K562 (cell line): Measurements from ENCODE around the gene KIAA0040. TPM values are rescaled to one million over a fixed set of nuclear protein-coding genes. Genes with fewer than 3 reads are reported as not detected.

Source experiments
- ARNT ChIP-seq, 2 experiments: fragments of 450-650 bp; IDR thresholded peaks; 2 replicates each; pipeline ENCODE4 v1.6.1; 2016; ENCODE audit warnings: mild to moderate bottlenecking in 1 of 2
- ATF7 ChIP-seq: fragments of 450-650 bp; IDR thresholded peaks from 2 replicates; pipeline ENCODE4 v1.7.1; 2014; ENCODE audit warnings: mild to moderate bottlenecking, moderate library complexity
- CCAR2 ChIP-seq: fragments of 200-400 bp; formaldehyde crosslinking; IDR thresholded peaks from 2 replicates; pipeline ENCODE4 v1.6.1; 2017; ENCODE audit warnings: mild to moderate bottlenecking, low read depth, low read length
- CEBPG ChIP-seq, 3 experiments: fragments of 200-800 bp in 1 of 3; sonication (Bioruptor generic) in 1 of 3; sonication (generic) in 1 of 3; formaldehyde crosslinking in 1 of 3; IDR thresholded peaks in 2 of 3; conservative IDR thresholded peaks in 1 of 3; 2 replicates each; pipeline versions ENCODE4 v1.6.1 to v1.8.0; 2016 to 2022; ENCODE audit warnings: missing compliant biosample characterization in 2 of 3, missing genetic modification characterization in 2 of 3, mild to moderate bottlenecking in 1 of 3, missing genetic modification reagents in 1 of 3
- GMEB1 ChIP-seq: fragments of 250-450 bp; sonication (Bioruptor Pico); IDR thresholded peaks from 2 replicates; pipeline ENCODE4 v1.4.0; 2020; ENCODE audit warnings: mild to moderate bottlenecking
- HCFC1 ChIP-seq: IDR thresholded peaks from 2 replicates; pipeline ENCODE4 v1.6.1; 2012; ENCODE audit warnings: low read depth, low read length, improper control_type of control experiment
- JUND ChIP-seq, 2 experiments: IDR thresholded peaks; 2 replicates in 1 of 2; 3 replicates in 1 of 2; pipeline ENCODE4 v1.6.1; 2011; ENCODE audit warnings: borderline replicate concordance in 2 of 2, low read depth in 2 of 2, low read length in 2 of 2, improper control_type of control experiment in 1 of 2, missing biosample characterization in 1 of 2, missing genetic modification characterization in 1 of 2, missing genetic modification reagents in 1 of 2
- NFE2 ChIP-seq: IDR thresholded peaks from 2 replicates; pipeline ENCODE4 v1.6.1; 2014; ENCODE audit warnings: antibody characterized with exemption, low read depth
- RREB1 ChIP-seq: fragments of 250-450 bp; sonication (Bioruptor Pico); IDR thresholded peaks from 2 replicates; pipeline ENCODE4 v1.4.0; 2020
- XRCC5 ChIP-seq: fragments of 200-400 bp; formaldehyde crosslinking; IDR thresholded peaks from 2 replicates; pipeline ENCODE4 v1.6.1; 2017; ENCODE audit warnings: low read depth, mild to moderate bottlenecking, low read length
- ZNF695 ChIP-seq: fragments of 450-650 bp; formaldehyde crosslinking; IDR thresholded peaks from 2 replicates; pipeline ENCODE4 v1.4.0; 2020; ENCODE audit warnings: mild to moderate bottlenecking, moderate library complexity
- polyA plus RNA-seq, 8 experiments: library from polyadenylated mRNA; depleted of rRNA in 4 of 8; stranded (reverse) in 5 of 8; unstranded in 3 of 8; fragments of >200 nt; fragmentation: Nextera tagmentation in 2 of 8; fragmentation: Illumina TruSeq in 1 of 8; extraction: Ambion mirVana in 2 of 8; extraction: Trizol in 1 of 8; gene quantifications; 2 replicates each; pipeline versions ENCODE4 v1.2.1 to v1.2.3, GENCODE V29; 2011 to 2014; ENCODE audit warnings: inconsistent platforms in 1 of 8, missing spikeins in 1 of 8
- total RNA-seq, 7 experiments: library from RNA; depleted of rRNA in 6 of 7; stranded (reverse); fragments of >200 nt in 6 of 7; fragmentation: Illumina TruSeq in 2 of 7; extraction: Trizol in 2 of 7; gene quantifications; 2 replicates each; pipeline versions ENCODE4 v1.2.1 to v1.2.3, GENCODE V29; 2011 to 2021; ENCODE audit warnings: low replicate concordance in 1 of 7
- TF ChIP-seq, protein P1 (sequence below): sonication (generic); formaldehyde crosslinking; IDR thresholded peaks from 2 replicates; pipeline ENCODE4 v1.8.0; 2022; ENCODE audit warnings: missing genetic modification reagents, mild to moderate bottlenecking, moderate library complexity, borderline replicate concordance

Gene KIAA0040
- total and polyA plus RNA-seq, 9 of the 15 experiments (the other 6 are each of a cell fraction or from before 2014, with no cell fraction given): 3.4 to 13.6 (median 7.1) TPM

DNA sequence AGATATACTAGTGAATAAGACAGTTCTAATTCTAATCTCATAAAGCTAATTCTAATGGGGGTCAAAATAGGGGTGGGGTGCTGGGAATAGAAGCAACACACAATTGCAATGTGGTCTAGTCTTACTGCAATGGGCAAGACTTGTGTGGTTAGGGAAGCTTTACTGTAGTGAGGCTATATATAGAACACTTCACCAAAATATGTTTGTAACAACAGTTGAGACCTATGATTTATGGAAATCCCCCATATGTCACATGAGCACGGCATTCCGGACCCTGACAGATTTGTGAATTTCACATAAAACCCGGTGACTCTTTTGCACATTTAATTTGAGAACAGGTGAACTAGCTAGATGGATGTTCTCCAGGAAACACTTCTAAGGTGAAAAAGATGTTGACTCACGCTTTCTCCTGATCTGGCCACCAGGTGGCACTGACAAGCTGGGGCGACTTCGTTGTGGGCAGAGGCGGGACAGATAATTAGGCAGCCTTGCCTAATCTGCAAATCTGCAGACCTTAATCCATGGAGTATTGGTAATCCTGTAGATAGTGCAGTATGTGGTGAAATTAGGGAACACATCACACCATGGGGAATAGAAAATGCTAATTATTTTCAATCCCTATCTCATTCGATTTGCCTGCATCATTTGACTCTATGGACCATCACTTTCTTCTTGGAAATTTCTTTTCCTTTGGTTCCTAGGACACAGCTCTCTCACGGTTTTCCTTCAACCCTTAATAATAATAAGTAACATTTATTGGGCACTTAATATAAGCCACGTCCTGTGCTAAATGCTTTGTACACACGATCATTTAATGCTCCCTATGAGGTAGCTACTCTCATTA, 37.7 kb downstream of the KIAA0040 start (continued):
- 0 out of 2 replicates have a peak, but pooled peaks have one; percentile 67 for TF ChIP-seq RREB1 (CRISPR knock-in tag)
- TF ChIP-seq ATF7: peak; percentile 45; the same call in 1 of the 2 replicates
- 0 out of 2 replicates have a peak, but pooled peaks have one; percentile 12 for TF ChIP-seq GMEB1 (CRISPR knock-in tag)
- TF ChIP-seq XRCC5: peak; percentile 39; the same call in 1 of the 2 replicates
- TF ChIP-seq, protein P1, sequence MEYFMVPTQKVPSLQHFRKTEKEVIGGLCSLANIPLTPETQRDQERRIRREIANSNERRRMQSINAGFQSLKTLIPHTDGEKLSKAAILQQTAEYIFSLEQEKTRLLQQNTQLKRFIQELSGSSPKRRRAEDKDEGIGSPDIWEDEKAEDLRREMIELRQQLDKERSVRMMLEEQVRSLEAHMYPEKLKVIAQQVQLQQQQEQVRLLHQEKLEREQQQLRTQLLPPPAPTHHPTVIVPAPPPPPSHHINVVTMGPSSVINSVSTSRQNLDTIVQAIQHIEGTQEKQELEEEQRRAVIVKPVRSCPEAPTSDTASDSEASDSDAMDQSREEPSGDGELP (CRISPR knock-in tag): 0 out of 2 replicates have a peak, but pooled peaks have one; percentile 24
- no peak for TF ChIP-seq ZNF695 (CRISPR knock-in tag)
- peak; percentile 97 for TF ChIP-seq NFE2
- no peak for TF ChIP-seq CCAR2
- TF ChIP-seq ARNT (IDR thresholded peaks at IDR 0.05): 0 out of 4 replicates have a peak, but pooled peaks of 1 of the 2 experiments have one; percentile 37
- peak; percentile 43; the same call in 1 of the 2 replicates for TF ChIP-seq JUND (IDR thresholded peaks at IDR 0.05; ENCODE audit: borderline replicate concordance, low read depth, low read length)
- TF ChIP-seq JUND (tag; IDR thresholded peaks at IDR 0.05; ENCODE audit: borderline replicate concordance, low read depth, low read length): peak; percentile 39; the same call in 1 of the 3 replicates
- no peak for TF ChIP-seq CEBPG (CRISPR knock-in tag; IDR thresholded peaks at IDR 0.05)
- TF ChIP-seq CEBPG (tag; conservative IDR thresholded peaks at IDR 0.05 in 1 of 2, IDR thresholded peaks at IDR 0.05 in 1 of 2): peak in 1 of 2 experiments; percentile 49; a peak in 2 of 4 replicates
- TF ChIP-seq HCFC1: no peak
